ENCODE data around the gene FBXW9. TPM values are rescaled to one million over a fixed set of nuclear protein-coding genes. Genes with fewer than 3 reads are reported as not detected.
"Not testable (repeated sequence)": the region's sequence is repeated elsewhere in the genome, so short reads cannot be mapped to it uniquely, and the experiment has no call there.

Gene FBXW9
- total RNA-seq, 1 experiment from 2014 or later = 16.7 TPM

DNA sequence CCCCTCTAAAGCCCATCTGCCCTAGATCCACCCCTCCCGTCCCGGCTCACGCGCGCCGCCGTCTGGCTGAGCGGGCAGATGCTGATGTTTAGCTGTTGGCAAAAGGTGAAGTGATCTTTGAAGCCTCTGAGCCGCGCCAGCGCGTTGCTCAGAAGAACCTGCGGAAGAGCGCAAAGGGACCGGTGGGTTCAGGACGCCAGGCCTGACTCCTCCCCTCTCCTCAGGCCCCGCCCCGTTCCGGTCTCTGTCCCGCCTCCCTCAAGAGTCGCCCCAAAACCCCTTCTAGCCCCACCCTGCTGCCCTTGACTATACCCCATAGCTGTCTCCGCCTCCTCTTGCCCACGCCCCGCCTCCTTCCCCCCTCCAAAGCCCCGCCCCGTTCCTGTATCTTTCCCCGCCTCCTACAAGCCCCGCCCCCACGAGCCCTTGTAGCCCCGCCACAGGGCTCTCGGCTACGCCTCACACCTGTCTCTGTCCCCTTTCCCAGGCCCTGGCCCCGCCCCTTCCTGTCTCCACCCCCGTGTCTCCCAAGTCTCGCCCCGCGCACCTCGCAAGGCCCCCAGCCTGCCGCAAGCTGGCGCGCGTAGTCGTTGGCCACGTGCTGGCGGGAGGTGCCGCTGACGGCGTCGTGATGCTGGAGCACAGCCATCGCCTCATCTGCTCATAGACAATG is 39.4 kb downstream of the FBXW9 start:
- no peak for DNase-seq (ENCODE audit: low spot score)

- no peak for DNase-seq (ENCODE audit: low spot score)
These were observed 40.9 kb downstream of the FBXW9 start for GRCh38 chr19:12655546-12655945.

DNA sequence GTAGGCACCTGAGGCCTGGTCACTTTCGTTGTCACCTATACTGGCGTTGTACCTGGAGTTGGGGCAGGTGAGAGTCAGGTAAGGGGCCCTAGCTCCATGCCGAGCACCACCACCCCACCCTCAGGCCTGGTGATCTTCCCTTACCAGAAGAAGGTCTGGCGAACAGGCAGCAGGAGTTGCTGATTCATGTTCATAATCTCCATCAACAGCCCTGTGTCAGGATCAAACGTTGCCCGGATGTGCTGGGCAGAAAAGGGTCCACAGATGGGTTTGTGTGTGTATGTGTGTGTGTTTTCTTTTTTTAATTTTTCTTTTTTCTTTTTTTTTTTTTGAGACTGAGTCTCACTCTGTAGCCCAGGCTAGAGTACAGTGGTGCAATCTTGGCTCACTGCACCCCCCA is 44.2 kb downstream of the FBXW9 start:
- no peak for DNase-seq (ENCODE audit: low spot score)

DNA sequence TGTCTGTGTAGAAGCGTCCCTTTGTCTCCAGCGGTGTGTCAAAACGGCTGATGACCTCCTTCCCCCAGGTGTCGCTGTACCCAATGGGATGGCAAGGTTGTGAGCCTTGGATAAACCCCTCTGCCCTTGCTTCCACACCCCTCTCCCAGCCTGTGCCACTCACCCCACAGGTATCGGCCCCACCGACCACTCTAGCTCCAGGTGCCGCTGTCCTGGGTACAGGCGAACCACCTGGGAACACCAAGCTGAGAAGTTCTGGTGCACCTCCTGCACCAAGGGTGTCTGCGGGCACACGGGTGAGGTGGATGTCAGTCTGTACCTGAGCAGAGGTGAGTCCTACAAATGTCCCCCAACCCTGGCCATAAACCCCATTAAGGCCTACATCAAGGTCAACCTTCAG is 46.5 kb downstream of the FBXW9 start:
- no peak for DNase-seq (ENCODE audit: low spot score)

- DNase-seq (ENCODE audit: low spot score) = no peak
These were observed 48.3 kb downstream of the FBXW9 start for GRCh38 chr19:12648088-12648487.

DNA sequence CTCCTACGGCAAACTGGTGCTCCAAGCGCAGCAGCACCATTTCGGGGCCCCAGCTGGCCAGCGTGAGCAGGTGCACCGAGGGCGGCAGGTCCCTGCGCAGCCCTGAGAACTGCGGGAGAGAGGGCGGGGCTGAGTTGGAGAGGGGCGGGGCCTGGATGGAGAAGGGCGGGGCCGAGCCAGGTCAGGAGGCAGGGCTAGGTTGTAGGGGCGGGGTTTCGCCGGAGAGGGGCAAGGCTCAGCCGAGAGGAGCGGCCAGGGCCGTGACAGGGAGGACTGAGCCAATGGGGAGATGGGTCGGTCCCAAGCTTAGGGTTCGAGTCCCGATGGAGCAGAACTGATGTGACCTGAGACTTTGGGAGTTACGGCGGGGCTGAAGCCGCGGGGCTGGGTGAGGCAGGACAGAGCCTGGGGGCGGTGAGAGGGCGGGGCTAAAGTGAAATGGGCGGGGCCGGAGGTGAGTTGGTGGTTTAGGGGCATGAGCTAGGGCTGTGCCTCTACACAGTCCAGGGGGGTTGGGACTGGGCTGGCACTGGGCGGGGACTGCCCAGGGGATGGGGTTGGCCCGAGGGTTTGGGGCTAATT is 48.9 kb downstream of the FBXW9 start:
- no peak for DNase-seq (ENCODE audit: low spot score)

- DNase-seq (ENCODE audit: low spot score) = no peak
These were observed 49.4 kb downstream of the FBXW9 start for GRCh38 chr19:12647047-12647446.

GRCh38 chr19:12646551-12646950 is 49.9 kb downstream of the FBXW9 start:
- DNase-seq (ENCODE audit: low spot score) = no peak

- DNase-seq (ENCODE audit: low spot score) = not testable (repeated sequence)
These were observed 52.7 kb downstream of the FBXW9 start for GRCh38 chr19:12643716-12644115.

DNA sequence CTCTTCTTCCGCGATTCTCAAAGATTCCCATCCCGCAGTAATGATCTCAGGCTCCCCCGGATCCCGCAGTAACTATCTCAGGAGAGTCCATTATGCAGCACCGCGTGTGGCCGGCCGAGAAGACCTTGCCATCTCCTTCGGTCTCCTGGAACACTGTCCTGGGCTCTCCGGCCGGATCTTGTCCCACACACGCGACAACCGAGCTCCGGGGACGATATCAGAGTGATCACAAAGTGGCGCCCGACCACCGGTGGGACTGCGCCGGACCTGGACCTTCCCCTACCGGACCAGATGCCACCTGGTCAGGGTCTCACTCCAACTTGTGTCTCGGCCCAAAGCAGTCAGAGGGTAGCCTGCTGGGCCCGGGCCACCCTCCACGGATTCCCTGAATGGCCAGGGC is 53.9 kb downstream of the FBXW9 start:
- no peak for DNase-seq (ENCODE audit: low spot score)

- no peak for DNase-seq (ENCODE audit: low spot score)
These were observed 55.0 kb downstream of the FBXW9 start for GRCh38 chr19:12641456-12641855.

- no peak for DNase-seq (ENCODE audit: low spot score)
These were observed 56.4 kb downstream of the FBXW9 start for GRCh38 chr19:12639901-12640613.

Other genes with a start within 250 kb of the FBXW9 start
- 2.1 and 2.2 TPM in 2 replicates for gene ZNF709, start 211.8 kb downstream of the FBXW9 start, total RNA-seq (2014; rRNA removed; shearing (Covaris generic))
- 6.7 TPM in 2 replicates for gene ZNF564, start 145.1 kb downstream of the FBXW9 start, total RNA-seq (2014; rRNA removed; shearing (Covaris generic))
- gene ZNF490, start 85.8 kb downstream of the FBXW9 start, total RNA-seq (2014; rRNA removed; shearing (Covaris generic)) = 4.7 and 6.9 TPM in 2 replicates
- gene ZNF791, start 85.7 kb downstream of the FBXW9 start, total RNA-seq (2014; rRNA removed; shearing (Covaris generic)) = 10.5 and 29.2 TPM in 2 replicates
- 45.7 and 65.6 TPM in 2 replicates for gene MAN2B1, start 29.9 kb downstream of the FBXW9 start, total RNA-seq (2014; rRNA removed; shearing (Covaris generic))
- gene WDR83, start 29.8 kb downstream of the FBXW9 start, total RNA-seq (2014; rRNA removed; shearing (Covaris generic)) = 14.9 and 15.1 TPM in 2 replicates
- 132 and 170 TPM in 2 replicates for gene DHPS, start 14.8 kb downstream of the FBXW9 start, total RNA-seq (2014; rRNA removed; shearing (Covaris generic))
- gene GNG14, start 8.6 kb downstream of the FBXW9 start, total RNA-seq (2014; rRNA removed; shearing (Covaris generic)) = not detected in 2 replicates
- gene TNPO2, start 27.3 kb upstream of the FBXW9 start, total RNA-seq (2014; rRNA removed; shearing (Covaris generic)) = 9.3 and 14.5 TPM in 2 replicates
- gene TRIR, start 38.1 kb upstream of the FBXW9 start, total RNA-seq (2014; rRNA removed; shearing (Covaris generic)) = 344 and 364 TPM in 2 replicates
- 198 and 212 TPM in 2 replicates for gene GET3, start 40.9 kb upstream of the FBXW9 start, total RNA-seq (2014; rRNA removed; shearing (Covaris generic))
- gene BEST2, start 55.2 kb upstream of the FBXW9 start, total RNA-seq (2014; rRNA removed; shearing (Covaris generic)) = not detected in 2 replicates
- 10.2 and 20.5 TPM in 2 replicates for gene HOOK2, start 78.9 kb upstream of the FBXW9 start, total RNA-seq (2014; rRNA removed; shearing (Covaris generic))
- 79.1 and 85.7 TPM in 2 replicates for gene JUNB, start 94.9 kb upstream of the FBXW9 start, total RNA-seq (2014; rRNA removed; shearing (Covaris generic))
- gene PRDX2, start 105.2 kb upstream of the FBXW9 start, total RNA-seq (2014; rRNA removed; shearing (Covaris generic)) = not detected in 2 replicates
- gene THSD8, start 105.4 kb upstream of the FBXW9 start, total RNA-seq (2014; rRNA removed; shearing (Covaris generic)) = not detected in 2 replicates
- 88.8 and 89.6 TPM in 2 replicates for gene RNASEH2A, start 110.0 kb upstream of the FBXW9 start, total RNA-seq (2014; rRNA removed; shearing (Covaris generic))
- 3.4 TPM in 1 of 2 replicates, not detected in the other for gene RTBDN, start 137.9 kb upstream of the FBXW9 start, total RNA-seq (2014; rRNA removed; shearing (Covaris generic))
- gene MAST1, start 141.9 kb upstream of the FBXW9 start, total RNA-seq (2014; rRNA removed; shearing (Covaris generic)) = 1.3 and 3.2 TPM in 2 replicates
- 61.3 and 74.4 TPM in 2 replicates for gene DNASE2, start 184.8 kb upstream of the FBXW9 start, total RNA-seq (2014; rRNA removed; shearing (Covaris generic))
- gene KLF1, start 190.6 kb upstream of the FBXW9 start, total RNA-seq (2014; rRNA removed; shearing (Covaris generic)) = not detected in 2 replicates
- 25.0 and 25.8 TPM in 2 replicates for gene GCDH, start 194.5 kb upstream of the FBXW9 start, total RNA-seq (2014; rRNA removed; shearing (Covaris generic))
- gene SYCE2, start 222.7 kb upstream of the FBXW9 start, total RNA-seq (2014; rRNA removed; shearing (Covaris generic)) = 0.12 and 0.28 TPM in 2 replicates
- gene FARSA, start 237.1 kb upstream of the FBXW9 start, total RNA-seq (2014; rRNA removed; shearing (Covaris generic)) = 98.2 and 99.1 TPM in 2 replicates
- gene CALR, start 242.0 kb upstream of the FBXW9 start, total RNA-seq (2014; rRNA removed; shearing (Covaris generic)) = 1,790 and 1,863 TPM in 2 replicates
- gene RAD23A, start 249.2 kb upstream of the FBXW9 start, total RNA-seq (2014; rRNA removed; shearing (Covaris generic)) = 180 and 185 TPM in 2 replicates